LHCN-M2 (cell line): ENCODE results near the gene TMEM138. TPM values are rescaled to one million over a fixed set of nuclear protein-coding genes. Genes with fewer than 3 reads are reported as not detected.
A peak's percentile ranks its signal among the peaks of the same experiment; 100 is the strongest.

ENCODE experiments used
- DNase-seq: peaks from one replicate; pipeline ENCODE4 v3.0.0-alpha.2; 2012; ENCODE audit warnings: low read depth
- total RNA-seq: library from RNA; depleted of rRNA; stranded (reverse); fragments of >200 nt; gene quantifications from 2 replicates; pipeline ENCODE4 v1.2.3, GENCODE V29; 2014; rRNA removed

TMEM138 gene
- total RNA-seq, 1 experiment from 2014 or later, result 66.3 TPM

DNA sequence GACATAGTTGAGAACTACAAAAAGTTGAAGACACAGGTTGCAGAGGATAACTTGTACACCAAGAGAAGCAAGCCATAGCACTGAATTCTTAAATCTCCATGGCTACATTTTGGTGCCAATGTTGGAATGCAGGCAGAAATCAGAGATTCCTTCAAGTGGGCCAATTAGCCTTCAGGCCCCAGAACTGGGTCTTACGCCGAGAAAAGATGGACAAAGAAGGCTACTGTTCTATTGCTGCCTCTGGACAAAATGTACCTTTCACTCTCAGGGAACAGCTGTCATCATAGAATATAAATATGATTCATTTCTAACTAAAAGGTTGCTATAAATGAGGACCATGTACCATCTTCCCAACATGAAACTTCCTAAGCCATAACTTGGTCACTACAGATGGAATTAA lies 43.9 kb downstream of the TMEM138 start:
- peak; percentile 68 for DNase-seq

DNA sequence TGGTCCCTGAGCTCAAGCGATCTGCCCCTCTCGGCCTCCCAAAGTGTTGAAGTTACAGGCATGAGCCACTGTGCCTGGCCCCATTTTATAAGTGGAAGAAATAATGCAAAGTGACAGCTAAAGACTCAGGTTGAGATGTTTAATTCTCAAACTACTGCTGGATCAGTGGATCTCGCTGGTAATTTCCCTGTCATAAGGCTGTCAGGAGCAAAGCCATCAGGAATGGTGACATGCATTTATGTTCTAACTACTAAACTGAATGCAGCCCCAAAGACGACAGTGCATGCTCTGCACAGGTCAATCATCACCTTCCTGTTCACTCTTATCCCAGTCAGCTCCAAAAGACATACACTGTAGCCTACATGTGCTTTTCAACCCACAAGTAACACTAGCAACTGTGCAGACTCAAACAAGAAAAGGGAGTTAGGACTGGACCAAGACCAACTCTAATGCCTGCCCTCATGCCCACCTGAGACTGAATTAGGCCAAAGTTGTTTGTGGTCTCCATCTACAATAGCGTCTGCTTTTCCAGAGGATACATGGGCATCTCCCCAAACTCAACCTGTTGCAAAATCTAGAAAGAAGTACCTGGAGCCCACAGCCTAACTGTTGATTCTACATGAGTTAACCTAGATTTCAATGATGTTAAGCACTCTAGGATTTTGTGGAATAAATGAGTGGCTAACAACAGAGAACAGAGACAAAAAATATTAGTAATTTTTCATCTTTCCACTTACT lies 45.0 kb downstream of the TMEM138 start:
- no peak for DNase-seq

DNA sequence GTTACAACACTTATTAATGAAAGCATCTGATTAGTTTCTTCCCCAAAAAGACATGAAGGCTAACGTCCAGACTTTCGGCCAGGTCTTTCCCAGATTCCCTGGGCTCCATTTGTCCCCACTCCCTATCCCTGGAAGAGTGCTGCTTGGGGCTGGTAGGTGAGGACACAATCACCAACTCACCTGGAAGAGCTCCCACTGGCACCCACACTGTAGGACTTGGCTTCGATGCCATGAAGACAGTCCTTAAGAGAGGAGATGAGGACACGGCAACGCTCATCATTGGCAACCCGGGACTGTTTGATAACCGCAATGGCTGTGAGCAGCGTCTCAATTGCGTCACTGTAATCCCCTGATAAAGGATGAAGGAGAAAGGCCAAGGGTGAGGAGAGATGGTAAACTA lies 49.4 kb downstream of the TMEM138 start:
- DNase-seq, result no peak

DNA sequence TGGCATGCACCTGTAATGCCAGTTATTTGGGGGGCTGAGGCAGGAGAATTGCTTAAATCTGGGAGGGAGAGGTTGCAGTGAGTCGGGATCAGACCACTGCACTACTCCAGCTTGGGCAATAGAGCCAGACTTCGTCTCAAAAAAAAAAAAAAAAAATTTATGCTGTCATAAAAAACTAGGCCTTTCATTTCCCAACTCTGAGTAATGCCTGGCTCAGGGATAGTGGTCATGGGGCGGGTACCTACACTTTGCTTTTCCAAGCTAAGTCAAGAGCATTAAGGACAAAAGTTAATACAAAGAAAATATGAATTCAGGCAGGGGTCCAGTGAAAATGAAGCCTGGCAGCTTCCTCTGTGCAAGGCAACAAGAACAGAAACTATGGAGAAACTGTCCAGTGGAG lies 51.3 kb downstream of the TMEM138 start:
- DNase-seq, result peak; percentile 38

DNA sequence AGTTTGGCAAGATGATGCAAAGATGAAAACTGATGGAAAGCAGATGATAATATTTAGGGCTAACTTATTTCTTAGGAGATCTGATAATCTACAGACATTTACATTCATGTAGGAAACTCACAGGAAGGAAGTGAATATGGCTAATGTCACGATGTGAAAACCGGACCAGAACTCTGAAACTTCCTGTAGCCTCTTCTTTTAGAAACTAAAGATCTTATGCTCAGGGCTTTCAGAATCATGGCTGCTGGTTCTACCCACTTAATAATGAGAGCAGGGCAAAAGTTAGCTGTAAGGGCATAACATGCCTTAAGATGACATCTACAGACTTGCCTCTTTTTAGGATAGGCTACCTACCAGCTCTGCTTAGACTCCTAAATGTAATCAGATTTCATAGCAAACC lies 52.4 kb downstream of the TMEM138 start:
- no peak for DNase-seq

DNA sequence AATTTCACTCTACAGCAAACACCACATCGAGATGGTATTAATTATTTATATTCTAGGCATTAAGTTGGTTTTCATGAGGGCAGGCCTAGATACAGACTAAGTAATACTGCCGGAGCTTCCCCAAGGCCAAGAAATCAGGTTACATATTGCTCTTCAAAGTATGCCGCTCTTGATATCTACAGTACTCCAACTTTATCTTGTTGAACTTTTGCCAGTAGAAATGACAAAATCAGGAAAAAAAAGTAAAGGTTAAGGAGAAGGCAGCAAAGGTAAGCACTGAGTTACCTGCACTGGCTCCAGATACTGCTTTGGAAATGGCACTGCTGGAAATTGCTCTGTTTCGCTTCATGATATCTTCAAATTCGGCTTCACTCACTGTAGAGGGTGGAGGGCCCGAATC lies 53.2 kb downstream of the TMEM138 start:
- DNase-seq, result no peak

DNA sequence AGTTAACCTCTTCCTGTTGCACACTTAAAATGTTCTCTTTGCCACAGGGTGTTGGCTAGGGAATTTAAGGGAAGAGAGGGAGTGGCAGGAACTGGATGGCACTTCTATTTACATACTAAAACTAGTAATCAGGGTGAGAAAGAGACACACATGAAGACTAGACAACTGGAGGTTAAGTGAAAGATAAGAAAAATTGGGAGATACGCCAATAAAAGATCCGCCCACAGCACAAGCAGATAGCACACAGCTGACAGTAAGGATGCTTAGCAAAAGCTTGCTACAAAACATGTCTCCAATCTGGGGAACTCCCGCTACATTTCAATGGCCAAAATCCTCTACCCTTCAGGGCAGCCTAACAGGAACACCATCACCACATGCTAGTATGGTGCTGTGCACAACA lies 54.8 kb downstream of the TMEM138 start:
- DNase-seq, result no peak

DNA sequence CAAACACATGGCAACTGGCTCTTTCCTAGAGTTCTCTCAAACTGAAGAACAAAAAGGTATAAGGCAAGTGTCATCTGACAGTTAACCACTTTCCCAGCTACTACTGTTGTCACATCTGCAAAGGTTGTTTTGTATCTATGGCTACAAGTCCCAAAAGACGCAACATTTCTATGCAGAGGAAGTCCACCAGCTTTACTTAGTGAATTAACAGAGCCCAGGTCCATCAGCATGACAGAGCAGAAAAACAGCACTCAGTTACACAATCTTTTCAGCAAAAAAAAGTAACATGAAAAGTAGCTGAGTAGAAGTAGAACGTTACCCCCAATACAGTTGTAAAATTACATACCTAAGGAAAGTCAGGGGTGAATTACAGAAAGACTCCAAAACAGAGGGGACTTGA lies 55.5 kb downstream of the TMEM138 start:
- DNase-seq, result peak; percentile 17

DNA sequence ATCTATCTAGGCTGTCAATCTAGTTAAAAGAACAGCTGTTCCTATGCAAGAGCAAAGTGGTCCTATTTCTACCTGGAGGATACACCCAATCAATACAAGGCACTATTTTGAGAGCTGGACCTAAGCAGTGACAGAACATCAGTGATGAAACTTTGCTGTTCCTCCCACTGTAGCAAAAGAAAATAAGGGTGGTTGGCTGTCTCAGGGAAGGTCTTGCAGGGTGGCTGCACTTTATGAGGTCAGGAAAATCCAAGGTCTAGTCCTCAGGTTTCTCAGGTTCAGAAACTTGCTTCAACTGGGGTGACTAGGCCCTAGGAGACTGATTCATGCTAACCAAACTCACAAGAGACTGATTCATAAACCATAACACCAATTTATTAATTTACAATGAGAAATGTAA lies 56.0 kb downstream of the TMEM138 start:
- DNase-seq, result peak; percentile 33

Other genes with a start within 250 kb of the TMEM138 start
- gene VPS37C, start 200.9 kb upstream of the TMEM138 start, total RNA-seq, result 12.8 and 14.1 TPM in 2 replicates
- 1.0 and 4.4 TPM in 2 replicates for gene PGA3, start 158.9 kb upstream of the TMEM138 start, total RNA-seq
- 1.4 and 2.5 TPM in 2 replicates for gene PGA4, start 140.0 kb upstream of the TMEM138 start, total RNA-seq
- gene PGA5, start 121.2 kb upstream of the TMEM138 start, total RNA-seq, result 1.5 and 2.0 TPM in 2 replicates
- 1.2 and 1.7 TPM in 2 replicates for gene VWCE, start 67.1 kb upstream of the TMEM138 start, total RNA-seq
- gene DDB1, start 29.3 kb upstream of the TMEM138 start, total RNA-seq, result 205 and 231 TPM in 2 replicates
- 39.5 and 41.4 TPM in 2 replicates for gene TKFC, start 29.1 kb upstream of the TMEM138 start, total RNA-seq
- 97.0 and 135 TPM in 2 replicates for gene CYB561A3, start 492 bp upstream of the TMEM138 start, total RNA-seq
- 10.6 and 16.2 TPM in 2 replicates for gene TMEM216, start 30.2 kb downstream of the TMEM138 start, total RNA-seq
- gene CPSF7, start 67.6 kb downstream of the TMEM138 start, total RNA-seq, result 38.9 and 45.2 TPM in 2 replicates
- gene SDHAF2, start 67.8 kb downstream of the TMEM138 start, total RNA-seq, result 26.2 and 38.2 TPM in 2 replicates
- not detected in 2 replicates for gene LRRC10B, start 146.4 kb downstream of the TMEM138 start, total RNA-seq
- 1.6 and 2.0 TPM in 2 replicates for gene SYT7, start 218.7 kb downstream of the TMEM138 start, total RNA-seq